Measurements from ENCODE around the gene RAB18. TPM values are rescaled to one million over a fixed set of nuclear protein-coding genes. Genes with fewer than 3 reads are reported as not detected.

The RAB18 gene
- total RNA-seq, 1 experiment from 2014 or later: 68.1 TPM

GRCh38 chr10:27547482-27547881 is 43.4 kb downstream of the RAB18 start:
- DNase-seq (ENCODE audit: low read depth, low spot score) (no peak), ATAC-seq (no peak)
- intact Hi-C loops (cut with micrococcal nuclease): no loop called here
- H3K36me3 ChIP-seq (ENCODE audit: control insufficient read depth in 1 of 2, insufficient read depth in 2 of 2, low read length in 2 of 2): no peaks in the 10 kb centered on the region
- no peak overlapping the region for H3K4me2 ChIP-seq (ENCODE audit: low read length)
- H3K79me2 ChIP-seq (ENCODE audit: insufficient read depth, low read length): no peaks in the 10 kb centered on the region
- no peaks in the 10 kb centered on the region for H3K9me3 ChIP-seq (ENCODE audit: control insufficient read depth in 1 of 2, insufficient read depth in 1 of 2, low read depth in 1 of 2, low read length in 2 of 2)
- H3K4me3 ChIP-seq (replicated peaks in 1 of 2; ENCODE audit: low read depth in 1 of 2, low read length in 2 of 2): no peak overlapping the region
- H3K9ac ChIP-seq (ENCODE audit: low read length): no peak overlapping the region
- no peaks in the 10 kb centered on the region for H3K4me1 ChIP-seq (ENCODE audit: control insufficient read depth in 1 of 2, insufficient read depth in 2 of 2, low read length in 2 of 2)
- H4K20me1 ChIP-seq (ENCODE audit: insufficient read depth): no peaks in the 10 kb centered on the region
- RAD21 ChIA-PET (ENCODE audit: low non-redundant PET in 1 of 2, low total read pairs in 2 of 2, uncharacterized antibody in 2 of 2, unreplicated experiment in 2 of 2): no interaction called here
- H3K27ac ChIP-seq (ENCODE audit: low read depth, low read length): no peak overlapping the region
- H2AFZ ChIP-seq (ENCODE audit: low read depth, low read length, poor library complexity, severe bottlenecking): no peak overlapping the region
- H3K9me2 ChIP-seq (ENCODE audit: insufficient read depth): no peaks in the 10 kb centered on the region
- H3K27me3 ChIP-seq (ENCODE audit: insufficient read depth, low read length): no peaks in the 10 kb centered on the region
- CTCF ChIA-PET: no interaction called here
- POLR2A ChIA-PET: no interaction called here
- BruUV-seq (replicated peaks): no TSS peak
- TF ChIP-seq RAD21 (IDR thresholded peaks at IDR 0.05; ENCODE audit: low read depth) (no peak), ELF1 (IDR thresholded peaks at IDR 0.05; ENCODE audit: borderline replicate concordance, low read depth) (no peak), ZFX (IDR thresholded peaks at IDR 0.05) (no peak), TCF7L2 (IDR thresholded peaks at IDR 0.05; ENCODE audit: borderline replicate concordance, extremely low read depth, insufficient read depth, insufficient read length) (no peak), ATF3 (IDR thresholded peaks at IDR 0.05) (no peak), ZBTB33 (IDR thresholded peaks at IDR 0.05; ENCODE audit: extremely low read depth, insufficient replicate concordance, low read length) (no peak), CBX3 (IDR thresholded peaks at IDR 0.05; ENCODE audit: low read depth) (no peak), EZH2phosphoT487 (IDR thresholded peaks at IDR 0.05; ENCODE audit: borderline replicate concordance) (no peak), EZH2 (IDR thresholded peaks at IDR 0.05) (no peak), CTCF (IDR thresholded peaks at IDR 0.05 in 2 of 3, conservative IDR thresholded peaks at IDR 0.05 in 1 of 3; ENCODE audit: borderline replicate concordance in 1 of 3, insufficient read depth in 1 of 3, low read depth in 2 of 3, low read length in 2 of 3) (no peak)

All from HCT116 (cell line).